ENCODE results near the gene RAB20. TPM values are rescaled to one million over a fixed set of nuclear protein-coding genes. Genes with fewer than 3 reads are reported as not detected.

RAB20 gene
- total RNA-seq, 1 experiment from 2014 or later = 7.9 TPM

DNA sequence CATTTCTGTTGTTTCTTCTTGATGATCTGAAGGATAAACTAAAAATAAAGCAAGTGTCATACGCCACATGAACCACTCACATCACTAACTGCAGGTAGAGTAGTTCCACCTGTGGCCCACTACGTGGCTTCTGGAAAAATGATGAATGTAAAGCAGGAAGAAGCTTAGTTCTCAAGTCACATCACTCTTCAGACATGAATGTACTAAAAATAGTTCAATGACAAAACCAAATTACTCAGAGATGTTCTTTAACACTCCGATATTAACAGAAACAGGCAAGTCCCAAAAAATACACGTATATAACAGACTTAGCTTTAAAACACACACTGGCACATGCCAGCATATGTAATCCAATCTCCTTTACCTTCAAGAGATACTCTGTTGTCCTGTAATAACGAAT, 21.6 kb downstream of the RAB20 start:
- in situ Hi-C loops (cut with HindIII; ENCODE audit: low pct_unique_long_range_greater_than_20kb, low sequenced_read_pairs) = no loop called here

DNA sequence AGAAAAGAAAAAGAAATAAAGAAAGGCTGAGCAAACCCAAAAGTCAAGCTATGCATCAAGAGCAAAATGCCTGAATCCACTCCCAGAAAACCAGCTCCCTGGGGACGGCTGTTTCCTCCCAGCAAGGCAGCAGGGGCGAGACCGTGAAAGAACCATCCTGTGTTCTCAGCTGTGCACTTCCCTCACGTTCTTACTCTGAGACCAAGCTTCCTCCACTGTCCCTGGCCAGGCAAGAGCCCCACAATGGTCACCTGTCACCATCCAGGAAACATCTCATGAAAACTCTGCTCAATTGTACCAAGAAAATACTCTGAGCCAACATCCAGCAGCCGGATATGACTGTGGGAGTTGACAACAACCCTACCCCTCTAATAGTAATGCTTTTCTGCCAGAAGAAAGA, 22.9 kb downstream of the RAB20 start:
- no peak overlapping the region for H3K27ac ChIP-seq (ENCODE audit: low read length)
- H3K27me3 ChIP-seq (ENCODE audit: control insufficient read depth, insufficient read depth, low read length) = no peaks in the 10 kb centered on the region
- H3K36me3 ChIP-seq (ENCODE audit: control insufficient read depth, insufficient read depth, low read length) = no peaks in the 10 kb centered on the region
- intact Hi-C loops (cut with micrococcal nuclease; ENCODE audit: unreplicated experiment) = no loop called here
- no peak for DNase-seq (ENCODE audit: low read depth, low spot score)
- TF ChIP-seq POLR2AphosphoS5 (IDR thresholded peaks at IDR 0.05; ENCODE audit: low read depth, low read length) = no peak
- no peak for TF ChIP-seq TCF7L2 (IDR thresholded peaks at IDR 0.05; ENCODE audit: low read depth, low read length)
- TF ChIP-seq, protein P1, sequence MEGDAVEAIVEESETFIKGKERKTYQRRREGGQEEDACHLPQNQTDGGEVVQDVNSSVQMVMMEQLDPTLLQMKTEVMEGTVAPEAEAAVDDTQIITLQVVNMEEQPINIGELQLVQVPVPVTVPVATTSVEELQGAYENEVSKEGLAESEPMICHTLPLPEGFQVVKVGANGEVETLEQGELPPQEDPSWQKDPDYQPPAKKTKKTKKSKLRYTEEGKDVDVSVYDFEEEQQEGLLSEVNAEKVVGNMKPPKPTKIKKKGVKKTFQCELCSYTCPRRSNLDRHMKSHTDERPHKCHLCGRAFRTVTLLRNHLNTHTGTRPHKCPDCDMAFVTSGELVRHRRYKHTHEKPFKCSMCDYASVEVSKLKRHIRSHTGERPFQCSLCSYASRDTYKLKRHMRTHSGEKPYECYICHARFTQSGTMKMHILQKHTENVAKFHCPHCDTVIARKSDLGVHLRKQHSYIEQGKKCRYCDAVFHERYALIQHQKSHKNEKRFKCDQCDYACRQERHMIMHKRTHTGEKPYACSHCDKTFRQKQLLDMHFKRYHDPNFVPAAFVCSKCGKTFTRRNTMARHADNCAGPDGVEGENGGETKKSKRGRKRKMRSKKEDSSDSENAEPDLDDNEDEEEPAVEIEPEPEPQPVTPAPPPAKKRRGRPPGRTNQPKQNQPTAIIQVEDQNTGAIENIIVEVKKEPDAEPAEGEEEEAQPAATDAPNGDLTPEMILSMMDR (IDR thresholded peaks at IDR 0.05) = no peak
- TF ChIP-seq, protein P2, sequence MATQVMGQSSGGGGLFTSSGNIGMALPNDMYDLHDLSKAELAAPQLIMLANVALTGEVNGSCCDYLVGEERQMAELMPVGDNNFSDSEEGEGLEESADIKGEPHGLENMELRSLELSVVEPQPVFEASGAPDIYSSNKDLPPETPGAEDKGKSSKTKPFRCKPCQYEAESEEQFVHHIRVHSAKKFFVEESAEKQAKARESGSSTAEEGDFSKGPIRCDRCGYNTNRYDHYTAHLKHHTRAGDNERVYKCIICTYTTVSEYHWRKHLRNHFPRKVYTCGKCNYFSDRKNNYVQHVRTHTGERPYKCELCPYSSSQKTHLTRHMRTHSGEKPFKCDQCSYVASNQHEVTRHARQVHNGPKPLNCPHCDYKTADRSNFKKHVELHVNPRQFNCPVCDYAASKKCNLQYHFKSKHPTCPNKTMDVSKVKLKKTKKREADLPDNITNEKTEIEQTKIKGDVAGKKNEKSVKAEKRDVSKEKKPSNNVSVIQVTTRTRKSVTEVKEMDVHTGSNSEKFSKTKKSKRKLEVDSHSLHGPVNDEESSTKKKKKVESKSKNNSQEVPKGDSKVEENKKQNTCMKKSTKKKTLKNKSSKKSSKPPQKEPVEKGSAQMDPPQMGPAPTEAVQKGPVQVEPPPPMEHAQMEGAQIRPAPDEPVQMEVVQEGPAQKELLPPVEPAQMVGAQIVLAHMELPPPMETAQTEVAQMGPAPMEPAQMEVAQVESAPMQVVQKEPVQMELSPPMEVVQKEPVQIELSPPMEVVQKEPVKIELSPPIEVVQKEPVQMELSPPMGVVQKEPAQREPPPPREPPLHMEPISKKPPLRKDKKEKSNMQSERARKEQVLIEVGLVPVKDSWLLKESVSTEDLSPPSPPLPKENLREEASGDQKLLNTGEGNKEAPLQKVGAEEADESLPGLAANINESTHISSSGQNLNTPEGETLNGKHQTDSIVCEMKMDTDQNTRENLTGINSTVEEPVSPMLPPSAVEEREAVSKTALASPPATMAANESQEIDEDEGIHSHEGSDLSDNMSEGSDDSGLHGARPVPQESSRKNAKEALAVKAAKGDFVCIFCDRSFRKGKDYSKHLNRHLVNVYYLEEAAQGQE (IDR thresholded peaks at IDR 0.05; ENCODE audit: insufficient read depth in 1 of 2, low read depth in 2 of 2, low read length in 1 of 2) = no peak
- TF ChIP-seq SIN3A (IDR thresholded peaks at IDR 0.05; ENCODE audit: borderline replicate concordance, insufficient read depth, low read depth, low read length) = no peak
- in situ Hi-C loops (cut with HindIII; ENCODE audit: low pct_unique_long_range_greater_than_20kb, low sequenced_read_pairs) = no loop called here
- H3K4me3 ChIP-seq (ENCODE audit: low read depth in 2 of 2, low read length in 2 of 2) = no peak overlapping the region
- POLR2A ChIA-PET = no interaction called here
- CTCF ChIA-PET = no interaction called here
- peaks cover 4% of the 10 kb centered on the region for H3K4me1 ChIP-seq (ENCODE audit: control insufficient read depth, insufficient read depth, low read length)
- H3K9me3 ChIP-seq (ENCODE audit: control insufficient read depth, insufficient read depth, low read depth, low read length) = no peaks in the 10 kb centered on the region
- BruUV-seq (replicated peaks) = no TSS peak
- no peak for ATAC-seq

More for the DNA sequence above, 21.6 kb downstream of the RAB20 start:
- Histone ChIP-seq H3K27me3 (ENCODE audit: control insufficient read depth, insufficient read depth, low read length) (no peaks in the 10 kb centered on the region), H3K4me1 (ENCODE audit: control insufficient read depth, insufficient read depth, low read length) (peaks cover 4% of the 10 kb centered on the region), H3K9me3 (ENCODE audit: control insufficient read depth, insufficient read depth, low read depth, low read length) (no peaks in the 10 kb centered on the region), H3K4me3 (ENCODE audit: low read depth in 2 of 2, low read length in 2 of 2) (no peak overlapping the region), H3K27ac (ENCODE audit: low read length) (no peak overlapping the region), H3K36me3 (ENCODE audit: control insufficient read depth, insufficient read depth, low read length) (no peaks in the 10 kb centered on the region)
- intact Hi-C loops (cut with micrococcal nuclease; ENCODE audit: unreplicated experiment) = no loop called here
- BruUV-seq (replicated peaks) = no TSS peak
- ChIA-PET CTCF (no interaction called here), POLR2A (no interaction called here)
- ATAC-seq (no peak), DNase-seq (ENCODE audit: low read depth, low spot score) (no peak)
- TF ChIP-seq SIN3A (IDR thresholded peaks at IDR 0.05; ENCODE audit: borderline replicate concordance, insufficient read depth, low read depth, low read length) = no peak
- TF ChIP-seq TCF7L2 (IDR thresholded peaks at IDR 0.05; ENCODE audit: low read depth, low read length) = no peak
- no peak for TF ChIP-seq POLR2AphosphoS5 (IDR thresholded peaks at IDR 0.05; ENCODE audit: low read depth, low read length)
- TF ChIP-seq, protein P1 (IDR thresholded peaks at IDR 0.05) = no peak
- TF ChIP-seq, protein P2 (IDR thresholded peaks at IDR 0.05; ENCODE audit: insufficient read depth in 1 of 2, low read depth in 2 of 2, low read length in 1 of 2) = no peak
